LNCaP clone FGC (cell line): ENCODE data around the gene AKAP13.
A peak's percentile ranks its signal among the peaks of the same experiment; 100 is the strongest.

ENCODE experiments used
- DNase-seq: peaks from one replicate; pipeline ENCODE4 v3.0.0-alpha.2; 2011; ENCODE audit warnings: low read depth
- H3K4me3 ChIP-seq: 2 replicates; pipeline ENCODE4 v1.5.1; 2011; ENCODE audit warnings: mild to moderate bottlenecking, low read depth, low read length, control low read depth
- CTCF ChIP-seq: IDR thresholded peaks from 2 replicates; pipeline ENCODE4 v1.5.1; 2012; ENCODE audit warnings: mild to moderate bottlenecking; ENCODE audit not compliant: control insufficient read depth, insufficient read depth; ENCODE audit errors: extremely low read depth

AKAP13 gene

GRCh38 chr15:85404176-85404917 is 23.9 kb downstream of the AKAP13 start:
- no peak overlapping the region for H3K4me3 ChIP-seq
- no peak for TF ChIP-seq CTCF
- no peak for DNase-seq

GRCh38 chr15:85404918-85405866 is 24.8 kb downstream of the AKAP13 start:
- no peak for TF ChIP-seq CTCF
- DNase-seq = peak; percentile 67
- no peak overlapping the region for H3K4me3 ChIP-seq

- H3K4me3 ChIP-seq = no peak overlapping the region
- no peak for TF ChIP-seq CTCF
- DNase-seq = no peak
These were observed 26.5 kb downstream of the AKAP13 start for GRCh38 chr15:85406916-85407315.

GRCh38 chr15:85407421-85408269 is 27.2 kb downstream of the AKAP13 start:
- no peak for TF ChIP-seq CTCF
- no peak for DNase-seq
- H3K4me3 ChIP-seq = no peak overlapping the region

GRCh38 chr15:85408270-85408746 is 27.9 kb downstream of the AKAP13 start:
- no peak for TF ChIP-seq CTCF
- no peak overlapping the region for H3K4me3 ChIP-seq
- no peak for DNase-seq

- no peak for DNase-seq
- TF ChIP-seq CTCF = no peak
- H3K4me3 ChIP-seq = no peak overlapping the region
These were observed 31.7 kb downstream of the AKAP13 start for GRCh38 chr15:85412066-85412465.
